Activated CD8-positive, alpha-beta memory T cell treated with anti-CD3 and anti-CD28 coated beads for 48 hours (primary cell): Measurements from ENCODE around the gene OR51T1.
"Not testable (repeated sequence)": the region's sequence is repeated elsewhere in the genome, so short reads cannot be mapped to it uniquely, and the experiment has no call there.

ENCODE experiments used
- DNase-seq, 3 experiments: peaks; one replicate each; pipeline ENCODE4 v3.0.0-alpha.2; 2020; ENCODE audit warnings: low read depth in 2 of 3, low spot score in 2 of 3

OR51T1 gene

GRCh38 chr11:4881860-4882500 lies at the start of gene OR51T1:
TSS of gene OR51T1 (plus strand) at chr11:4881900. CDS start at chr11:4881900, 0 bp downstream.
- DNase-seq = no peak

GRCh38 chr11:4839851-4840549 lies 41.7 kb upstream of the OR51T1 start:
- DNase-seq = no peak

GRCh38 chr11:4848908-4849532 lies 32.7 kb upstream of the OR51T1 start, which contains the start of gene OR51S1:
TSS of gene OR51S1 (minus strand) at chr11:4849208. CDS start at chr11:4849208, 0 bp downstream.
- DNase-seq = no peak

GRCh38 chr11:4851033-4851432 lies 30.7 kb upstream of the OR51T1 start:
- no peak for DNase-seq

GRCh38 chr11:4854286-4854685 lies 27.4 kb upstream of the OR51T1 start:
- not testable (repeated sequence) for DNase-seq

- no peak for DNase-seq
Observed at GRCh38 chr11:4862447-4863236, 19.1 kb upstream of the OR51T1 start.

GRCh38 chr11:4863876-4864275 lies 17.8 kb upstream of the OR51T1 start:
- no peak for DNase-seq

GRCh38 chr11:4865855-4866254 lies 15.8 kb upstream of the OR51T1 start:
- no peak for DNase-seq

- DNase-seq = no peak
Observed at GRCh38 chr11:4881188-4881587, 512 bp upstream of the OR51T1 start.

GRCh38 chr11:4882543-4882942 lies 843 bp downstream of the OR51T1 start:
- DNase-seq = no peak

GRCh38 chr11:4884361-4884760 lies 2.7 kb downstream of the OR51T1 start:
- no peak for DNase-seq

- DNase-seq = no peak
Observed at GRCh38 chr11:4886186-4886585, 4.5 kb downstream of the OR51T1 start.

GRCh38 chr11:4887591-4887990 lies 5.9 kb downstream of the OR51T1 start:
- no peak for DNase-seq

- DNase-seq = no peak
Observed at GRCh38 chr11:4890279-4890678, 8.6 kb downstream of the OR51T1 start.

- no peak for DNase-seq
Observed at GRCh38 chr11:4891996-4892640, 10.4 kb downstream of the OR51T1 start.

GRCh38 chr11:4903484-4903883 lies 21.8 kb downstream of the OR51T1 start, which contains the start of gene OR51A7:
TSS of gene OR51A7 (plus strand) at chr11:4903783. CDS start at chr11:4907370, 3,587 bp downstream.
- DNase-seq = no peak

- DNase-seq = no peak
Observed at GRCh38 chr11:4916581-4916980, 34.9 kb downstream of the OR51T1 start.

GRCh38 chr11:4919250-4919649 lies 37.5 kb downstream of the OR51T1 start, which contains the start of gene OR51G2:
TSS of gene OR51G2 (minus strand) at chr11:4919350. CDS start at chr11:4915663, 3,687 bp downstream.
- DNase-seq = no peak

GRCh38 chr11:4921796-4922195 lies 40.1 kb downstream of the OR51T1 start:
- DNase-seq = no peak

- no peak for DNase-seq
Observed at GRCh38 chr11:4922304-4922703, 40.6 kb downstream of the OR51T1 start.

- no peak for DNase-seq
Observed at GRCh38 chr11:4924239-4924638, 42.5 kb downstream of the OR51T1 start, which contains the start of gene OR51G1. TSS of gene OR51G1 (minus strand) at chr11:4924339. CDS start at chr11:4924339, 0 bp downstream.
